Naive B cell (primary cell): ENCODE measurements around the gene OLIG2. TPM values are rescaled to one million over a fixed set of nuclear protein-coding genes. Genes with fewer than 3 reads are reported as not detected.

Source experiments
- ATAC-seq, 2 donors: fragments of 150-1000 bp; cut with Tn5 transposase; 2 replicates each; pipeline ENCODE4 v1.10.0; 2021; ENCODE audit warnings: low read depth in 2 of 2, mild to moderate bottlenecking in 2 of 2, moderate library complexity in 2 of 2
- DNase-seq: peaks from one replicate; pipeline ENCODE4 v3.0.0; 2022
- H3K27ac Mint-ChIP-seq, 6 donors: one replicate each; pipeline ENCODE4 v1.8.0; 2020 to 2022; ENCODE audit warnings: mild to moderate bottlenecking in 6 of 6, mixed read lengths in 6 of 6, moderate library complexity in 5 of 6, inconsistent platforms in 2 of 6
- H3K27me3 Mint-ChIP-seq, 3 donors: one replicate each; pipeline ENCODE4 v1.8.0; 2021 to 2022; ENCODE audit warnings: mixed read lengths in 3 of 3, mild to moderate bottlenecking in 1 of 3
- H3K36me3 Mint-ChIP-seq, 2 donors: one replicate each; pipeline ENCODE4 v1.8.0; 2020 to 2022; ENCODE audit warnings: mixed read lengths in 2 of 2, inconsistent platforms in 1 of 2, mild to moderate bottlenecking in 1 of 2
- H3K4me1 Mint-ChIP-seq, 3 donors: one replicate each; pipeline ENCODE4 v1.8.0; 2020 to 2022; ENCODE audit warnings: mixed read lengths in 3 of 3, inconsistent platforms in 1 of 3, mild to moderate bottlenecking in 1 of 3, moderate library complexity in 1 of 3
- H3K4me3 Mint-ChIP-seq, 8 donors: one replicate each; pipeline ENCODE4 v1.8.0; 2020 to 2022; ENCODE audit warnings: mild to moderate bottlenecking in 8 of 8, mixed read lengths in 8 of 8, moderate library complexity in 8 of 8, inconsistent platforms in 2 of 8
- H3K9me3 Mint-ChIP-seq, 7 donors: one replicate each; pipeline ENCODE4 v1.8.0; 2020 to 2022; ENCODE audit warnings: mixed read lengths in 7 of 7, mild to moderate bottlenecking in 5 of 7, inconsistent platforms in 2 of 7, moderate library complexity in 1 of 7
- polyA plus RNA-seq, 6 donors: library from polyadenylated mRNA; unstranded; fragments of 300-500 nt; fragmentation: Illumina TruSeq; gene quantifications; one replicate each; pipeline ENCODE4 v1.2.3, GENCODE V29; 2021; ENCODE audit warnings: low read depth in 6 of 6

The OLIG2 gene
- polyA plus RNA-seq, 6 donors from 2014 or later: not detected

DNA sequence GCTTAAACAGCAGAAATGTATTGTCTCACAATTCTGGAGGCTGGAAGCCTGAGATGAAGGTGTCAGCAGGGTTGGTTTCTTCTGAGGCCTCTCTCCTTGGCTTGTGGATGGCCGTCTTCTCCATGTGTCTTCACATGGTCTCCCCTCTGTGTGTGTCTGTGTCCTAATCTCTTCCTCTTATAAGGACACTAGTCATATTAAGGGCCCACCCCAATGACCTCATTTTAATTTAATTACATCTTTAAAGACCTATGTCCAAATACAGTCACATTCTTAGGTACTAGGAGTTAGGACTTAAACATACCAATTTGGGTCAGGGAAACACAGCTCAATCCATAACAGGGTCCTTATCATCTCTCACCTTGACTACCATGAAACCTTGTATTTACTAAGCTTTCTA, 14.8 kb upstream of the OLIG2 start:
- Mint-ChIP-seq H3K36me3 (peaks cover 0 to 8% of the 10 kb centered on the region in 2 donors), H3K4me1 (no peaks in the 10 kb centered on the region), H3K27ac (no peak overlapping the region), H3K27me3 (peaks cover 52 to 77% (median 67%) of the 10 kb centered on the region in 3 donors), H3K4me3 (no peak overlapping the region), H3K9me3 (peaks cover 0 to 7% (median 2%) of the 10 kb centered on the region in 7 donors)
- DNase-seq (no peak), ATAC-seq (no peak)

DNA sequence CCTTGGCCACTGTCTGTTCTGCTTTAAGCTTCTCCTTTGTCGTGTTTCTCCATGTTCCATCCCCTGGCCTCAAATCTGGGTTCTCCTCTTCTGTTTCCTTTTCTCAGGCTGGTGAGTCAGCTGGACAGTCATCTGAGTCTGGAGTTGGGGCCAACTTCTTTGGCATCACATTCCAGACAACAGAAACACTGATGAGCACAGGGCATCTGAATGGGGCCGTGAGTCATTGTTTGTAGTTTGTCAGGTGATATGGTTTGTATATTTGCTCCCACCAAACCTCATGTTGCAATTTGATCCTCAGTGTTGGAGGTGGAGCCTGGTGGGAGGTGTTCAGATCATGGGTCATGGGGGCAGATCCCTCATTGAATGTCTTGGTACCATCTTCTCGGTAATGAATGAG, 14.3 kb upstream of the OLIG2 start:
- H3K36me3 Mint-ChIP-seq: peaks cover 0 to 8% of the 10 kb centered on the region in 2 donors
- no peak for DNase-seq
- peaks cover 56 to 82% (median 71%) of the 10 kb centered on the region in 3 donors for H3K27me3 Mint-ChIP-seq
- H3K4me1 Mint-ChIP-seq: no peaks in the 10 kb centered on the region
- no peak for ATAC-seq
- H3K4me3 Mint-ChIP-seq: no peak overlapping the region
- H3K9me3 Mint-ChIP-seq: peaks cover 0 to 7% (median 2%) of the 10 kb centered on the region in 7 donors
- no peak overlapping the region for H3K27ac Mint-ChIP-seq

DNA sequence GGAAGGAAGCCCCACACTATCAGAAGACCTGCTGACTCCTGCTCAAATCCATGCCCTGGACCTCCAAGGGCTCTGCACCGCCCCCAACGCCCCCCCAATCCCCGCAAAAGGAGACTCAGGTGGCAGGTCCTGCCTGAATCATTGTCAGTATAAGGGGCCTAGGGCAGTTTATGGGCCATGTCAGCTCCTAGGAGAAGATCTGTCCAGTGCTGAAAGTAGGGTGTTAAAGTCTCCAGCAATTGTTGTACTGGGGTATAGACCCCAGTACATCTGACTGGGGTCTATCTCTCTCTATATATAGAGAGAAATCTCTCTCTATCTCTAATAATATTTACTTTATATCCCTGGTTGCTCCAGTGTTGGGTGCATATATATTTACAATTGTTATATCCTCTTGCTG, 12.1 kb upstream of the OLIG2 start:
- DNase-seq (no peak), ATAC-seq (no peak)
- Mint-ChIP-seq H3K36me3 (peaks cover 0 to 8% of the 10 kb centered on the region in 2 donors), H3K27me3 (peaks cover 72 to 86% (median 84%) of the 10 kb centered on the region in 3 donors), H3K27ac (peak overlapping the region in 1 of 6 donors; percentile 11), H3K4me3 (no peak overlapping the region), H3K9me3 (peaks cover 0 to 7% (median 2%) of the 10 kb centered on the region in 7 donors), H3K4me1 (peaks cover 0 to under 1% (median 0%) of the 10 kb centered on the region in 3 donors)

DNA sequence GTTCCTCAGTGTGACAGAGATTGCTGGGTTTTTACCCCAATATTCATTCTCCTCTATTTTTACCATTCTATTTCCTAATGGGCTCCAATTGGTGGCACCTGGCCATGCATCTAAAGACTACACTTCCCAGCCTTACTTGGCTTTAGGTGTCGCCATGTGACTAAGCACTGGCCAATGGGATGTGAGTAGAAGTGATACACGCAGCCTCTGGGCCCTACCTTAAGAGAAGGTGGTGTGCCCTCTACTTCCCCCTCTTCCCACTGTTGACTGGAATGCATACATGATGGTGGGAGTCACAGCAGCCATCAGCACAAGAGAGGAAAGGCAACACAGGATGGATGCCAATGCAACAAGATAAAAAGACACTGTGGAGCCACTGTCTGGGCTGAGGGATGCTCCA, 11.4 kb upstream of the OLIG2 start:
- Mint-ChIP-seq H3K9me3 (peaks cover 0 to 7% (median 3%) of the 10 kb centered on the region in 7 donors), H3K36me3 (peaks cover 0 to 8% of the 10 kb centered on the region in 2 donors), H3K27me3 (peaks cover 72 to 91% (median 91%) of the 10 kb centered on the region in 3 donors), H3K4me3 (no peak overlapping the region), H3K27ac (no peak overlapping the region), H3K4me1 (peaks cover 2 to 8% (median 7%) of the 10 kb centered on the region in 3 donors)
- no peak for DNase-seq
- ATAC-seq: no peak

DNA sequence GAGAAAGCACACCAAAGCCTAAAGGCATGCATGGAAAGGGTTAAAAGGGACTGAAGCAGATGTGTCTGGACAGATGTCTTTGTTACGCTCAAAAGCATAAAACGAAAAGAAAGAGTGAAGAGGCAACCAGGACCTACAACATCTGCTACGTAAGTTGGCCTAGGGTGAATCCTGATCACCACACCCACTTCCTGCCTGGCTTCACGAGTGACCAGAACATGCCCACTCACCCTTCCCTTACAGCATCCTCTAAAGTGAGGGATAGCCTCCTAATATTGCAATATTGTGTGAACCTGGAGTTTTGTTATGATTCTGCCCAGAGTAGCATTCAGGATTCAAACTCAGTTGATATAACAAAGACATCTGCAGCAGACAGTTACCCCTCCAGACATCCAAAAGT, 10.6 kb upstream of the OLIG2 start:
- Mint-ChIP-seq H3K27ac (no peak overlapping the region), H3K27me3 (peaks cover 76 to 97% (median 94%) of the 10 kb centered on the region in 3 donors), H3K4me3 (no peak overlapping the region), H3K4me1 (peaks cover 4 to 12% (median 11%) of the 10 kb centered on the region in 3 donors), H3K36me3 (peaks cover 0 to 8% of the 10 kb centered on the region in 2 donors), H3K9me3 (peaks cover 0 to 7% (median 3%) of the 10 kb centered on the region in 7 donors)
- ATAC-seq: no peak
- no peak for DNase-seq

DNA sequence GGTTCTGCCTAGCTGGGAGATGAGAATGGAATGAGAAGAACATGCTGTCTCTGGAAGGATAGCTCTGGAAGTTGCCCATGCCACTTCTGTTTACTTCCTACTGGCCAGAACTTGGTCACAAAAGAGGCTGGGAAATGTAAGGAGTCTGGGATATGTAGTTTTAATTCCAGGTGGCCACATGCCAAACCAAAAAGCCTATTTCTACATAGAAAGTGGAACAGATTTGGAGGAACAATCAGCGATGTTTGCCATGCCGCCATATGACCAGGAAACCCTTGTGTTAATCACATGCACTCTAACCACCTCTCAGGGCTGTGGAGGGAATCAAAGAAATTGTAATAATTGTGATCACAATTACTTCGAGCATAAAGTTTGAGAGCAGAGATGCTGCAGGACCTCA, 10.0 kb upstream of the OLIG2 start:
- Mint-ChIP-seq H3K9me3 (peaks cover 0 to 7% (median 3%) of the 10 kb centered on the region in 7 donors), H3K27me3 (peaks cover 81 to 98% (median 94%) of the 10 kb centered on the region in 3 donors), H3K4me1 (peaks cover 9 to 18% (median 16%) of the 10 kb centered on the region in 3 donors), H3K4me3 (no peak overlapping the region), H3K36me3 (peaks cover 0 to 8% of the 10 kb centered on the region in 2 donors), H3K27ac (no peak overlapping the region)
- ATAC-seq (no peak), DNase-seq (no peak)

DNA sequence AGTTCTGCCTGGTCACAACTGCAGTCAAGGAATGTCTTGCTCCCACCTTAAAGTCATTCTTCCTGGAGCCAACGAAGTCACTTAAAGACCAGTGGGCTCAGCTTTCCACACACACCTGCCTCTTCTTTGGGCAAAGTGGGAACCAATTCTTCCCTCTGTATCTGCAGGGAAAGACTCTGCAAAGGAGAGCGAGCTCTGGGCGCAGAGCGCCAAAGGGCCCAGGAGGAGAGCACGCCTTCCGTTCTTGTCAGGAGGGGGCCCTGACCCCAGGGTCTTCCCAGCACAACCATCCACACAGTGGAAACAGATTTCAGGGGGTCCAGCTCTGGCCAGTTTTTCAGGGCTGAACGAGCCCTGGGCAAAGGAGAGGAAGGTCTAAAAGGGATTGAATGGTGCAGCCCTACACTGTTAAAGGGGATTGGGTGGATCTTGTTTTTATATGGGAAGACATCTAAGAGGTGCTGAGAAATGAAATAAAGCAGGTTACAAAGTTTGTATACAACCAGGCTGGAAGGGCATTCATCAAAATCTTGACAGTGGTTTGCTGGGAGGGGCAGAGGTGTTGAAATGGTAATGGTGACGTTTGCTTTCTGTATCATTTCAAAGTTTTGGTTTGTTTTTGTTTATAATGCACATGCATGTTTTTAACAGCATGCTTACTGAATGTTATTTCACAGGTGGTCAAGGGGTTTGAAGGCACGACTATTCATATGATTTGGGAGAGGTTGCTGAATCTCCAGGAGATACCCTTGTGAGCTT, 6.8 kb upstream of the OLIG2 start:
- no peak overlapping the region for H3K27ac Mint-ChIP-seq
- H3K4me1 Mint-ChIP-seq: peaks cover 17 to 34% (median 29%) of the 10 kb centered on the region in 3 donors
- ATAC-seq (no peak), DNase-seq (no peak)
- H3K27me3 Mint-ChIP-seq: peaks cover 77 to 96% (median 91%) of the 10 kb centered on the region in 3 donors
- H3K9me3 Mint-ChIP-seq: peaks cover 0 to 6% (median 0%) of the 10 kb centered on the region in 7 donors
- H3K36me3 Mint-ChIP-seq: peaks cover 0 to 9% of the 10 kb centered on the region in 2 donors
- peak overlapping the region in 3 of 8 donors; percentile 4 to 44 (median 32) for H3K4me3 Mint-ChIP-seq

DNA sequence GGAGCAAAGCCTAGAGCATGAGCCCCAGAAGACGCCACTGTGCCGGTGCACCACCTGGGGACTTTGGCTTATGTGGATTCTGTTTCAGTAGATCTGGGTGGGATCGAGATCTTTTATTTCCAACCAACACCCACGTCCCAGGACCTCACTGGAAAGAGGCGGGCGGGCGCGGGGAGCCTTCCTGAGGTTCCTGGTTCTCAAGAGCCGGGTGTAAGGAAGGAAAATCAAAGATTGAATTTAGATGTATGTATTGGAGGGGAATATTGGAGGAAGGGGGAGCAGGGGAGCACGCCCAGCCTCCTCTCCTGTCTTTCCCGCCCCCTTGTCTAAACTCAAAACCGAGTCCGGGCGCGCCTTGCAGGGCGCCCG, 6.2 kb upstream of the OLIG2 start:
- Mint-ChIP-seq H3K4me3 (peak overlapping the region in 3 of 8 donors; percentile 4 to 44 (median 32)), H3K9me3 (peaks cover 0 to 4% (median 0%) of the 10 kb centered on the region in 7 donors), H3K27ac (no peak overlapping the region), H3K27me3 (peaks cover 77 to 96% (median 91%) of the 10 kb centered on the region in 3 donors), H3K36me3 (peaks cover 0 to 9% of the 10 kb centered on the region in 2 donors), H3K4me1 (peaks cover 22 to 38% (median 35%) of the 10 kb centered on the region in 3 donors)
- no peak for DNase-seq
- no peak for ATAC-seq

DNA sequence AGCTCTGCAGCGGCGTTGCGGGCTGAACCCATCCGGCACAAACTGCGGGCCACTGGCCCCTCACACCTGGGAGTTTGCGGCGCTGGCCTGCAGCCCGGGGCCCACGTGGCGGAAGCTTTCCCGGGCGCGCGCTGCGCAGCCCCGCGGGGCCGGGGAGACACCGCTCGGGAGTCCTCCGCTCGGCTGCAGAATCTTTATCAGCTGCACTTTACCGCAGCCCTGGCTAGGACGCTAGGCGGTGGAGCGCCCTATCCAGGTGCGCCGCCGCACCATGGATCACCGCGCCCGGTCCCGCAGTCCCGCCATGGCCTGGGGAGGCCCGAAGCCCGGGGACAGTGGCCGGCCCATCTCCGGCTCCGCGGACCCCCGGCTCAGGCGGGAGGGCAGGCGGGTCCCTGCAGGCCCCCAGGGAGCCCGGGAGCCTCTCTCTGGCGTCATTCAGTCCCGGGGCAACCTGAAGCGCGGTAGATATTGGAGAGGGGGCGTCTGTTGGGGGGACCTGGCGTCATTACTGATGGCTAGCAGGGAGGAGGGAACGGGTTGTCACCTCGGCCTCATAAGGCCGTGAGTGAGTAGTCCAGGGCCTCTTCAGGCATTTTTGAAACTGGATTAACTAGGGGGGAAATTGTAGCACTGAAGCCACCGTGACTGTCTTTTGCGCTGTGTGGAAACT, 5.7 kb upstream of the OLIG2 start:
- Mint-ChIP-seq H3K4me1 (peaks cover 22 to 40% (median 36%) of the 10 kb centered on the region in 3 donors), H3K9me3 (peaks cover 0 to 4% (median 0%) of the 10 kb centered on the region in 7 donors), H3K36me3 (peaks cover 0 to 9% of the 10 kb centered on the region in 2 donors), H3K27me3 (peaks cover 77 to 96% (median 90%) of the 10 kb centered on the region in 3 donors), H3K4me3 (peak overlapping the region in 5 of 8 donors; percentile 4 to 56 (median 52)), H3K27ac (no peak overlapping the region)
- ATAC-seq (no peak), DNase-seq (no peak)

DNA sequence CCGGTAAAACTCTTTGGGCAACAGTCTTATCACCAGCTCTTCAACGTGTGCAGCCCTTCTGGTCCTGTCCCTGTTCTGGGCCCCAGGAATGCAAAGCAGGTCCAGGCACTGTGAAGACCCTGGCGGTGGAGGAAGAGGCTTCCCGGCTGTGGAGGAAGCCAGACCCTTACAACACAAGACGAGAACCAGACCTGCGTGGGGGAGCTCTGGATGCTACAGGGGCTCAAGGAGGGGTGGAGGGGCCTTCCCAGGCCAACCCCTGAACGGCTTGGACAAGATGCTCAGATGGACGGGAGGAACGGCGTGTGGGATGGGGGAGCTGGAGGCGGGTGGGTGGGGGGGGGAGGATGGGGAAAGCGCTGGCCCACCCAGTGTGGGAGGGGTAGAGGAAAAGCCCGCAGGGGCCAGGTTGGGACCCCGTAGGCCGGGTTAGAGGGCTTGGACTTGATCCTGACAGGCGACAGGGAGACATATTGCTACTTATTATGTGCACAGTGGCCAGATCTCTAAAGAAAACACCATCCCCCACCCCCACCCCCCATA, 5.1 kb upstream of the OLIG2 start:
- H3K4me1 Mint-ChIP-seq: peaks cover 22 to 42% (median 36%) of the 10 kb centered on the region in 3 donors
- DNase-seq: no peak
- peaks cover 0 to 4% (median 0%) of the 10 kb centered on the region in 7 donors for H3K9me3 Mint-ChIP-seq
- peaks cover 72 to 91% (median 85%) of the 10 kb centered on the region in 3 donors for H3K27me3 Mint-ChIP-seq
- no peak for ATAC-seq
- H3K4me3 Mint-ChIP-seq: peak overlapping the region in 4 of 8 donors; percentile 23 to 56 (median 53)
- peaks cover 0 to 9% of the 10 kb centered on the region in 2 donors for H3K36me3 Mint-ChIP-seq
- H3K27ac Mint-ChIP-seq: no peak overlapping the region

DNA sequence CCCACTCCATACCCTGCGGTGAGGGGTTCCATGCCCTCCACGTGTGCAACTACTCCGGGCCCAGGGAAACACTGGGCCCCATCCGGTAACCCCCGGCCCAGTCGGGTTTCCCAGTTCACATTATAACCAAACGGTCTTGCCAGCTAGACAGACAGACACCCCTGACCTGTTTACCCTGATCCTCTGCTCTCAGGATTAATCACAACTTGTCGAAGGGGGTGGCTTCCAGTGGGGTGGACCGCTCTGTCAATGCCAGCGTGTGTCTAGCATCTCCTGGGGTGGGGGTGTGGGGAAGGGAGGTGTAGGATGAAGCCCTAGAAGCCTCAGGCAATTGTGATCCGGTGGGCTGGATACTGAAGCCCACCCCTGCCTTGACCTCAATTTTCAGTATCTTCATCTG, 4.6 kb upstream of the OLIG2 start:
- H3K36me3 Mint-ChIP-seq: peaks cover 0 to 13% of the 10 kb centered on the region in 2 donors
- ATAC-seq (no peak), DNase-seq (no peak)
- H3K9me3 Mint-ChIP-seq: peaks cover 0 to 4% (median 3%) of the 10 kb centered on the region in 7 donors
- no peak overlapping the region for H3K27ac Mint-ChIP-seq
- peaks cover 74 to 91% (median 85%) of the 10 kb centered on the region in 3 donors for H3K27me3 Mint-ChIP-seq
- H3K4me3 Mint-ChIP-seq: peak overlapping the region in 1 of 8 donors; percentile 10
- H3K4me1 Mint-ChIP-seq: peaks cover 26 to 47% (median 39%) of the 10 kb centered on the region in 3 donors

DNA sequence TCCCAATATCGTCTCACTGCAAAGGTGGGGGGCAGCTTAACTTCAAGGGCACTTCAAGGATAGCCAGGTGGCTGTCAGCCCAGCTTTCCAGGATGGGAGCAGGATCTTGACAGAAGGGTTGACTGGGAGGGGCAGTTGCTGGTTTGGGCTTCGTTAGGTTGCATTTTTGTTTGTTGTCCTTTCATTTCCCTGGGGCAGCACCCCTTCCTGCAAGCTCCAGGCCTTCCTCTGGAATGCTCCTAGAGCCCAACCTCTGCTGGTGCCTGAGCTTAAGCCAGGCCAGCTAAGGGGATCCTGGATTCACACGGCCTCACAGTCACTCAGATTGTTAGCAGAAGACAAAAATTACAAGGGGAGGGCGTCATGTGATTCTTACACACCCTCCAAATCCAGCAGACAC, 4.1 kb upstream of the OLIG2 start:
- ATAC-seq (no peak), DNase-seq (no peak)
- Mint-ChIP-seq H3K27me3 (peaks cover 74 to 91% (median 85%) of the 10 kb centered on the region in 3 donors), H3K4me1 (peaks cover 27 to 52% (median 44%) of the 10 kb centered on the region in 3 donors), H3K27ac (no peak overlapping the region), H3K4me3 (peak overlapping the region in 1 of 8 donors; percentile 9), H3K9me3 (peaks cover 0 to 5% (median 3%) of the 10 kb centered on the region in 7 donors), H3K36me3 (peaks cover 0 to 18% of the 10 kb centered on the region in 2 donors)

DNA sequence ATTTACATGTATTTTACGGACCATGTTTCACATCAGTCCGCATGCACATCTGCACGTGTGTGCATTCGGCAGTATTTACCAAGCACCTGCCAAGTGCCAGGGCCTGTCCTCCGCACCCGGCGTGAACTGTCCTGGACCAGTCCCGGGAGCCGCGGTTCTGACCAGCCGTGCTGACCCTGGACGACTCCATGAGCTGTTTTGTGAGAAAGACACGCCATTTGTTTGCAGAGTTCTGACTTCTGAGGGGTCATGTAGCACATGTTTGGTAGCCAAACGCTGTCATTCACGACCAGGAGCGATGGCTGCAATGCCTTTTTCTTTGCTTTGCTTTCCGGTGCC, 3.3 kb upstream of the OLIG2 start:
- peaks cover 27 to 54% (median 49%) of the 10 kb centered on the region in 3 donors for H3K4me1 Mint-ChIP-seq
- no peak for ATAC-seq
- H3K27me3 Mint-ChIP-seq: peaks cover 67 to 88% (median 80%) of the 10 kb centered on the region in 3 donors
- peaks cover 0 to 22% of the 10 kb centered on the region in 2 donors for H3K36me3 Mint-ChIP-seq
- peaks cover 0 to 5% (median 3%) of the 10 kb centered on the region in 7 donors for H3K9me3 Mint-ChIP-seq
- peak overlapping the region in 1 of 8 donors; percentile 9 for H3K4me3 Mint-ChIP-seq
- DNase-seq: no peak
- H3K27ac Mint-ChIP-seq: peak overlapping the region in 2 of 6 donors; percentile 37 to 51
